Measurements from ENCODE around the gene PPP1R1C.

The PPP1R1C gene

GRCh38 chr2:182081602-182082260, 96.1 kb downstream of the PPP1R1C start:
- H3K27ac ChIP-seq (ENCODE audit: low read depth, low read length): no peak overlapping the region
- no peaks in the 10 kb centered on the region for H3K27me3 ChIP-seq (ENCODE audit: control insufficient read depth, low read length)
- no peak overlapping the region for H3K4me2 ChIP-seq (ENCODE audit: low read length)
- H3K79me2 ChIP-seq (ENCODE audit: control insufficient read depth, low read length): no peaks in the 10 kb centered on the region
- H3F3A ChIP-seq (ENCODE audit: control insufficient read depth, insufficient read depth): no peaks in the 10 kb centered on the region
- H3K4me3 ChIP-seq (ENCODE audit: low read length): no peak overlapping the region
- no peaks in the 10 kb centered on the region for H3K9me3 ChIP-seq (ENCODE audit: control insufficient read depth, insufficient read depth, low read length)
- TF ChIP-seq EZH2phosphoT487 (IDR thresholded peaks at IDR 0.05; ENCODE audit: borderline replicate concordance, low read length) (no peak), CTCF (IDR thresholded peaks at IDR 0.05; ENCODE audit: low read depth, low read length, poor library complexity, severe bottlenecking) (no peak)
- no peaks in the 10 kb centered on the region for H3K36me3 ChIP-seq (ENCODE audit: control insufficient read depth, low read length)
- H3K4me1 ChIP-seq (ENCODE audit: control insufficient read depth, low read length): no peaks in the 10 kb centered on the region
- no peaks in the 10 kb centered on the region for H4K20me1 ChIP-seq (ENCODE audit: control insufficient read depth, insufficient read depth, low read depth, low read length)
- H3K9me2 ChIP-seq (replicated peaks; ENCODE audit: control insufficient read depth, low read length): no peaks in the 10 kb centered on the region

GRCh38 chr2:182088681-182089320, 103.1 kb downstream of the PPP1R1C start:
- Histone ChIP-seq H3F3A (ENCODE audit: control insufficient read depth, insufficient read depth) (no peaks in the 10 kb centered on the region), H3K9me2 (replicated peaks; ENCODE audit: control insufficient read depth, low read length) (no peaks in the 10 kb centered on the region), H3K9me3 (ENCODE audit: control insufficient read depth, insufficient read depth, low read length) (no peaks in the 10 kb centered on the region), H4K20me1 (ENCODE audit: control insufficient read depth, insufficient read depth, low read depth, low read length) (no peaks in the 10 kb centered on the region), H3K4me2 (ENCODE audit: low read length) (no peak overlapping the region), H3K27ac (ENCODE audit: low read depth, low read length) (no peak overlapping the region), H3K79me2 (ENCODE audit: control insufficient read depth, low read length) (no peaks in the 10 kb centered on the region), H3K27me3 (ENCODE audit: control insufficient read depth, low read length) (no peaks in the 10 kb centered on the region), H3K4me3 (ENCODE audit: low read length) (no peak overlapping the region), H3K36me3 (ENCODE audit: control insufficient read depth, low read length) (no peaks in the 10 kb centered on the region), H3K4me1 (ENCODE audit: control insufficient read depth, low read length) (no peaks in the 10 kb centered on the region)
- no peak for TF ChIP-seq EZH2phosphoT487 (IDR thresholded peaks at IDR 0.05; ENCODE audit: borderline replicate concordance, low read length)
- no peak for TF ChIP-seq CTCF (IDR thresholded peaks at IDR 0.05; ENCODE audit: low read depth, low read length, poor library complexity, severe bottlenecking)

- Histone ChIP-seq H3K4me2 (ENCODE audit: low read length) (no peak overlapping the region), H3K4me1 (ENCODE audit: control insufficient read depth, low read length) (no peaks in the 10 kb centered on the region), H3K9me3 (ENCODE audit: control insufficient read depth, insufficient read depth, low read length) (no peaks in the 10 kb centered on the region), H3K27ac (ENCODE audit: low read depth, low read length) (no peak overlapping the region), H3K27me3 (ENCODE audit: control insufficient read depth, low read length) (no peaks in the 10 kb centered on the region), H3F3A (ENCODE audit: control insufficient read depth, insufficient read depth) (no peaks in the 10 kb centered on the region), H3K9me2 (replicated peaks; ENCODE audit: control insufficient read depth, low read length) (no peaks in the 10 kb centered on the region), H3K79me2 (ENCODE audit: control insufficient read depth, low read length) (no peaks in the 10 kb centered on the region), H3K36me3 (ENCODE audit: control insufficient read depth, low read length) (no peaks in the 10 kb centered on the region), H4K20me1 (ENCODE audit: control insufficient read depth, insufficient read depth, low read depth, low read length) (no peaks in the 10 kb centered on the region), H3K4me3 (ENCODE audit: low read length) (no peak overlapping the region)
- TF ChIP-seq EZH2phosphoT487 (IDR thresholded peaks at IDR 0.05; ENCODE audit: borderline replicate concordance, low read length) (no peak), CTCF (IDR thresholded peaks at IDR 0.05; ENCODE audit: low read depth, low read length, poor library complexity, severe bottlenecking) (no peak)
These were observed 104.8 kb downstream of the PPP1R1C start for GRCh38 chr2:182090486-182090885.
